HUES6 (cell line): ENCODE results near the gene TMEM101.
A peak's percentile ranks its signal among the peaks of the same experiment; 100 is the strongest.
"Not testable (repeated sequence)": the region's sequence is repeated elsewhere in the genome, so short reads cannot be mapped to it uniquely, and the experiment has no call there.

ENCODE experiments used
- H3K27ac ChIP-seq: 2 replicates; pipeline ENCODE4 v1.7.0; 2013; ENCODE audit warnings: low read depth, mild to moderate bottlenecking, low read length, inconsistent platforms
- H3K27me3 ChIP-seq: 2 replicates; pipeline ENCODE4 v1.6.1; 2013; ENCODE audit warnings: low read length; ENCODE audit not compliant: control insufficient read depth, insufficient read depth
- H3K36me3 ChIP-seq: 2 replicates; pipeline ENCODE4 v1.6.1; 2013; ENCODE audit warnings: low read length; ENCODE audit not compliant: control insufficient read depth, insufficient read depth
- H3K4me1 ChIP-seq: 2 replicates; pipeline ENCODE4 v1.6.1; 2013; ENCODE audit warnings: low read length; ENCODE audit not compliant: control insufficient read depth, insufficient read depth
- H3K4me3 ChIP-seq: 2 replicates; pipeline ENCODE4 v1.5.1; 2013; ENCODE audit warnings: low read depth, low read length
- H3K9ac ChIP-seq: one replicate; pipeline ENCODE4 v1.6.1; 2013; ENCODE audit warnings: mild to moderate bottlenecking, low read length
- H3K9me3 ChIP-seq: 2 replicates; pipeline ENCODE4 v1.6.1; 2013; ENCODE audit warnings: low read depth, low read length; ENCODE audit not compliant: control insufficient read depth, insufficient read depth

The TMEM101 gene

DNA sequence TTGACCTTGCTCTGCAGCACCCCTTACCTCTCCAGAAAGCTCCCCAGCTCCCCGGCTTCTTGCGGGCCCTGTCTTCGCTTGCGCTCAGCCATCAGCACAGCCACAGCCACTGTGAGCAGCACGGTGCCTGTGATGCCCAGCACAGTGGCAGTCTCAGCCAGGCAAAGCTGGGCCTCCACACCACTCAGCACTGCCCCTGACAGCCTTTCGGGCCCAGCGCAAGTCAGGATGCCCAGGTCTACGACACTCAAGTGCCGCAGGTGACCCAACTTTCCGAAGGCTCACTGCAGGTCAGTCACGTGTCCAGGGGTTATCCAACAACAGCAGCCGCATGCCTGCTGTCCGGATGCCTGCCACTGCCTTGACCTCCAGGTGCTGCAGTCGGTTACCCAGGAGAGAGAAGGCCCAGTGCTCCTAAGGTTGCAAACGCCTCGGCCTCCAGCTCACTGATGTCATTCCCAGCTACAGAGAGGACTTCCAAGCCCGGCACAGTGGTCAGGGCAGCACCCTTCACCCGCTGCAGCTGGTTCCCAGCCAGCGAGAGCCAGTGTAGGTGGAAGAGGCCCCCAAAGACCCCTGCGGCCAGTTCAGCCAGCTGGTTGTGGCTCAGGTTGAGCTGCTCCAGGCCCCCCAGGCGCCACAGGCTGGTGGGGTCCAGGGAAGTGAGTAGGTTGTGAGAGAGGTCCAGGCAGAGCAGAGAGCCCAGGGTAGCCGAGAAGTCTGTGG lies 8.9 kb upstream of the TMEM101 start:
- H3K9me3 ChIP-seq, result no peaks in the 10 kb centered on the region

DNA sequence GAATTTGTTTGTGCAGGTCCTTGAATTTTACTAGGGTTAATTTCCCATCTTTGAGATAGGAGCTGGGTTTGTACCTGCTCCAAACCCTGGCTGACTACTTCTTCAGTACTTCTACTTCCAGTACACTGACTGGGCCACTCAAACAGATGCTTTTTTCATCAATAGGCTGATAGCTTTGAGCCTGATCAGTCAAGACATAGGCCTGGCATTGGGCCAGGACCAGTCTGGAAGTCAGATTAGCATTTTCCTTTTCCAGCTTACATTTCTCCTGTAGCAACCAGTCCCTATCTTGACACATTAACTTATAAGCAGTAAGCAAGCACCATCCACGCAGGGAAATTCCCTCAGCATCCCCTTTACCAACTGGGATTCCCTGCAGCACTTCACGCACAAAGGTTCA lies 7.5 kb upstream of the TMEM101 start:
- no peak overlapping the region for H3K9ac ChIP-seq

More for the DNA sequence above, 8.9 kb upstream of the TMEM101 start:
- Histone ChIP-seq H3K4me1 (no peaks in the 10 kb centered on the region), H3K27ac (no peak overlapping the region), H3K4me3 (no peak overlapping the region), H3K36me3 (peaks cover 54% of the 10 kb centered on the region), H3K27me3 (no peaks in the 10 kb centered on the region), H3K9ac (no peak overlapping the region)

DNA sequence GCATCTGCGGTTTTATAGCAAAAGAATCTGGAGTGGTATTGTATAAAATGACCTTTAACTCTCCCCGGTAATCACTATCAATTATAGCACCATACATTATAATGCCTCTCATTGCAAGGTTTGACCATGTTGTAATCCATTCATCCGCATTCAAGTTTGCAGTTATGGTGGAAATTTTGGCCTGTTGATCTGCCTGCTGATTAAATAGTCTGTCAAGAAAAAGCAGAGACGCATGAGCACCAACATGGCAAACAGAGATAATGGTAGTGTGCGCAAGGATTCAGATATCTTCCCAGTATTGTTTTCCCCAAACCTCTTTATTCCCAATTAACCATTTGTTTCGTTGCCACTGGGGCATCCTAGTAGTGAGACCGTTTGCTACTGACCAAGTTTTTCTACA lies 6.5 kb upstream of the TMEM101 start:
- H3K27ac ChIP-seq, H3K9me3 ChIP-seq, H3K4me1 ChIP-seq, H3K4me3 ChIP-seq, H3K9ac ChIP-seq, H3K27me3 ChIP-seq: not testable (repeated sequence)
- H3K36me3 ChIP-seq, result peaks cover 48% of the 10 kb centered on the region

More for the DNA sequence above, 7.5 kb upstream of the TMEM101 start:
- no peaks in the 10 kb centered on the region for H3K4me1 ChIP-seq
- H3K36me3 ChIP-seq, result peaks cover 48% of the 10 kb centered on the region
- no peaks in the 10 kb centered on the region for H3K9me3 ChIP-seq
- H3K4me3 ChIP-seq, result no peak overlapping the region
- H3K27ac ChIP-seq, result no peak overlapping the region
- H3K27me3 ChIP-seq, result no peaks in the 10 kb centered on the region

DNA sequence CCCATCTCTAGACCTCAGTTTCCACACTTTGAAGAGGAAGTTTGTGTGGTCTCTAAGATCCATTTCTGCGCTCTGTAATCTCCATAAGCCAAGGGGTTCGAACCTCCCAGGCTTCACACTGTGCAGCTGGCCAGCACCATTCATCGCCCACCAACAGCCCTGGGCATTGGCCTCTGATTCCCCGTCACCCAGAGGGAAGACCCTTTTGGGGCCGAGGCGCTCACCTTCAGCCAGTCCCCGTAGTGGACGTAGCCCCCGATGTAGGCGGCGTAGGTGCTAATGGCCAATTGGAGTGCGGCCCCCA lies 678 bp downstream of the TMEM101 start:
- Histone ChIP-seq H3K27me3 (no peaks in the 10 kb centered on the region), H3K9ac (peak overlapping the region; percentile 95), H3K36me3 (peaks cover 21% of the 10 kb centered on the region), H3K9me3 (no peaks in the 10 kb centered on the region), H3K27ac (peak overlapping the region; percentile 81), H3K4me3 (peak overlapping the region; percentile 90), H3K4me1 (no peaks in the 10 kb centered on the region)

DNA sequence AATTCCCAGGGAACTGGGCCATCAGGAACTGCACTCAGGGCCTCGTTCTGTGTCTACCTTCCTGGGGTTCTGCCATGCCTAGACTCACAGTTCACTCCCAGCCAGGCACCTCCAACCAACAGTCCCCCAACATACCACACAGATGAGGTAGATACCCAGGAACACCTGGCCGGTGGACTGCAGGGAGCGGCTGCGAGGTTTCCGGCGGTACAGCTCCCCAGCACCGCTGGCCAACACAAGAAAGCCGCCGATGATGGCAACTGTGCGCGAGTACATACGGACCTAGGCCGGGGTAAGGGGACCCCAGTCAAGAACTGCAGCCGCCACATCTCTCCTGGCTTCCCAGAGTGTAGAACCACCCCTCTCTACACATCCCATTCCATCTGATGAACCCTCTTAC lies 1.9 kb downstream of the TMEM101 start:
- H3K4me1 ChIP-seq, result peaks cover 7% of the 10 kb centered on the region
- H3K27ac ChIP-seq, result no peak overlapping the region
- H3K4me3 ChIP-seq, result no peak overlapping the region
- no peaks in the 10 kb centered on the region for H3K27me3 ChIP-seq
- peaks cover 21% of the 10 kb centered on the region for H3K36me3 ChIP-seq
- no peaks in the 10 kb centered on the region for H3K9me3 ChIP-seq
- no peak overlapping the region for H3K9ac ChIP-seq

DNA sequence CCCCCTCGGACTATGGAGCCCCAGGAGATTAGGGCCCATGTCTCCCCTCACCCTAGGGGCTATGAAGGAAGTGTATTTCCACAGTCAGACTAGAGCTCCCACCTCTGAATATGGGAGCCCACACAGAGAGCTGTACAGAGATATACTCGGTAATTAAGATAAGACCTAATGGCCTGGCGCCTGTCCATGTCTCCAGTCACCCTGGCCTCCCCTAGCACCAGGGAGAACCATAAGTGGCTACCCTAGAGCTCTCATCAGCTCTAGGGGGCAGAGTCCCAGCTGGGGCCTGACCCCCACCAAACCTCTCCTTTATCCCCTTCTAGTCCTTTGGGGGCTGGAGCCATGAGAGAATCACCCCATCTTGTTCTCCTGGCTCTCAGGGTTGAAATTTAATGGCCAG lies 2.4 kb downstream of the TMEM101 start:
- peaks cover 9% of the 10 kb centered on the region for H3K4me1 ChIP-seq

DNA sequence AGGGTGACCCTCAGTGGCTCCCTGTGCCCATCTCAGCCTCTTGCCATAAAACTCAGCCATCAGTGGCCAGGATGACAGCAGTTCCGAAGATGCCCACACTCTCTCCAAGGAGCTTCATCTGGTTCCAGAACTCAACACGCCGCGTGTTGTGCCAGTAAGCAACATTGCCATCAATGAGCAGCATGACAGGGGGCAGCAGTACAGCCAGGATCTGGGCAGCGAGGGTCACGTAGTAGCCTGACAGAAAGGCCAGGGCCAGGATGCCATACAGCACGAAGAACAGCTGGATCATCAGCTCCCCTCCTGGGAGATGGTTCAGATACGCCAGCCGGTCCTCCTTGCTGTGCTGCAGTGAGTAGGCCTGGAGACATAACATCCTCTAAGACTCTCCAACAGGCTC lies 2.9 kb downstream of the TMEM101 start:
- H3K27ac ChIP-seq, result no peak overlapping the region
- H3K9ac ChIP-seq, result no peak overlapping the region
- no peaks in the 10 kb centered on the region for H3K27me3 ChIP-seq
- H3K36me3 ChIP-seq, result peaks cover 21% of the 10 kb centered on the region
- H3K4me1 ChIP-seq, result peaks cover 9% of the 10 kb centered on the region
- no peaks in the 10 kb centered on the region for H3K9me3 ChIP-seq
- H3K4me3 ChIP-seq, result no peak overlapping the region

More for the DNA sequence above, 2.4 kb downstream of the TMEM101 start:
- Histone ChIP-seq H3K4me3 (no peak overlapping the region), H3K27ac (no peak overlapping the region), H3K9ac (no peak overlapping the region), H3K9me3 (no peaks in the 10 kb centered on the region), H3K27me3 (no peaks in the 10 kb centered on the region), H3K36me3 (peaks cover 21% of the 10 kb centered on the region)

DNA sequence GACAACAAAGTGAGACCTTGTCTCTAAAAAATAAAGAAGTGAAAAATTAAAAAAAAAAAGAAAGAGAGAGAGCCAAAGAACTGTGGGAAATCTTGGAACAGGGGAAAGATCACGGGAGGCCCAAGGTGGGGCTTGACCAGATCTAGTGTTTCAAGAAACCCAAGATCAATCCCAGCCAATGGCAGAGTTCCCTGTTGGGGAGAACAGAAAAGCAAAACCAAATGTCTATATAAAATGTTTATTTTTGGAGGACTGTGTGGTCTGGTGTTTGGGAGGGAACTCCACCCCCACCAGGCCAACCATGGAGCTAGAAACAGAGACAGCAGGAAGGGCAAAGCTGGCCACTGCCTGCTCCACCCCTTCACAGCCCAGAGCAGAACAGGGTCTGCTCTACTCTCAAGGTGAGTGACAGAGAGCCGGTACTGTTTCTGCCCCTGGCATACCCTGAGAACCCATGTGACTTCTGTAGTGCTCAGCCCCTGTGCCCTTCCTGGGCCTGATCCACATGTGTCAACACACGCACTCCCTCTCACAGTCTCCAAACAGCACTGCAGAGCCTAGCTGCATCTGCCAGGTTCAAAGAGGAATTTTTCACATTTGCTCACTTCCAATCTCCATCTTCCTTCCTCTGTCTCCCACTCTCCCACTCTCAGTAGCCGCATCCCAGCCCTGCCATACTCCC lies 3.7 kb downstream of the TMEM101 start:
- Histone ChIP-seq H3K9ac (no peak overlapping the region), H3K27me3 (peaks cover 4% of the 10 kb centered on the region), H3K27ac (no peak overlapping the region), H3K9me3 (no peaks in the 10 kb centered on the region), H3K4me3 (no peak overlapping the region), H3K4me1 (peaks cover 9% of the 10 kb centered on the region), H3K36me3 (peaks cover 21% of the 10 kb centered on the region)

DNA sequence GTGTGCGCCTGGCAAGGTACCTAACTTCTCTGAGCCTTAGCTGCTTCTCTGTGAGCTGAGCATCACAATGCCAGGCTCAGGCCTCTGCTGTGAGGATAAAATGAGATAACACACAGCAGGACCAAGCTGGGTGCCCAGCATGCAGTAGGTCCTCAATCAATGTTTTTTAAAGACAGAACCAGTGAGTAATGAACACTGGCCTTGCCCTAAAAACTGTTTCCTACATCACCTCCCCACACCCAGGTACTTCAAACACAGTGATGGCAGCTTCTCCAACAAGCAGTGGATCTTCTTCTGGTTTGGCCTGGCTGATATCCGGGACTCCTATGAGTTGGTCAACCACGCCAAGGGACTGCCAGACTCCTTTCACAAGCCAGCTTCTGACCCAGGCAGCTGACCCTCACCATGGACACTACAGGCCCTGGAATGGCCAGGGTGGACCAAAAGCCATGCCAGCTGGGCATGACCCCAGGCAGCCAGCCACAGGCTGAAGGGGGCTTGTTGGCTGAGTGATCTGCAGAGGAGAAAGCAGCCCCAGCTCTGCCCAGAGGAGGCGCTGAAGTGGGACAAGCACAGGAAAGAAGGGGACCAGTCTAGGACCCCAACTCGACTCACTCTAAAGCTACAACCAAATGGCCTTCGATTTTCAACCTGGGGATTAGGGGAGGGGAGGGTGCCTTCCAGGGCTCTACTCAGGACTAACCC lies 6.4 kb downstream of the TMEM101 start:
- Histone ChIP-seq H3K4me3 (peak overlapping the region; percentile 86), H3K4me1 (peaks cover 14% of the 10 kb centered on the region), H3K36me3 (peaks cover 21% of the 10 kb centered on the region), H3K27ac (no peak overlapping the region), H3K9ac (no peak overlapping the region), H3K27me3 (peaks cover 32% of the 10 kb centered on the region), H3K9me3 (no peaks in the 10 kb centered on the region)

DNA sequence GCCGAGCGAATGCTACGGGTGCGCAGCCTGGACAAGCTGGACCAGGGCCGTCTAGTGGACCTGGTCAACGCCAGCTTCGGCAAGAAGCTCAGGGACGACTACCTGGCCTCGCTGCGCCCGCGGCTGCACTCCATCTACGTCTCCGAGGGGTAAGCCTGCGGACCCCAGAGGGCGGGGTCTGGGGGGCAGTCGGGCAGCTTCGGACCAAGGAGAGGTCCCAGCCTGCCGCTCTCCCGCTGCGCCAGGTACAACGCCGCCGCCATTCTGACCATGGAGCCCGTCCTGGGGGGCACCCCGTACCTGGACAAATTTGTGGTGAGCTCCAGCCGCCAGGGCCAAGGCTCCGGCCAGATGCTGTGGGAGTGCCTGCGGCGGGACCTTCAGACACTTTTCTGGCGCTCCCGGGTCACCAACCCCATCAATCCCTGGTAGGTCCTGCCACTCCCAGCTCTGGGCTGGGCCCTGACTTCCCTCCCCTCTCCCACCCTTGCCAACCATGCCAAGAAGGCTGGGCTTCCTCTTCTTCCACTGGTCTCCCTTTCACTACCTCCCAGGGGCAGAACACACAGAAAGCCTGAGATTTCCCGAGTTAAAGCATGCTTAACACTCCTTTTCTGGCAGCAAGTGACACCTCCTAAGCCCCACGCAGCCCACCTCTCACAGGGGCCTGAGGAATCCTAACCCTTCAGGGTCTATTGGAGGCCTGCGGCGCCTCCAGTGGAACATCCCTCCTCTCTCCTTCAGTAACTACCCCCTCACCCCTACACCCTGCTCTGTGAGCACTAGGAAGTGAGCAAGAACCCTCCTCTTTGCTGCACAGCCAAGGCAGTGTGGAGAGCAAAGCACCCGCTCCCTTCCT lies 7.2 kb downstream of the TMEM101 start:
- peak overlapping the region; percentile 86 for H3K4me3 ChIP-seq
- no peak overlapping the region for H3K27ac ChIP-seq
- peaks cover 21% of the 10 kb centered on the region for H3K36me3 ChIP-seq
- peaks cover 14% of the 10 kb centered on the region for H3K4me1 ChIP-seq
- H3K27me3 ChIP-seq, result peaks cover 38% of the 10 kb centered on the region
- no peaks in the 10 kb centered on the region for H3K9me3 ChIP-seq
- H3K9ac ChIP-seq, result peak overlapping the region; percentile 56
